Stimulated activated CD8-positive, alpha-beta memory T cell treated with anti-CD3 and anti-CD28 coated beads, Interleukin-7, amount 100 ng/mL, for 1 hour (primary cell): ENCODE measurements around the gene PRKG1.

Source experiments
- DNase-seq, 2 donors: peaks; one replicate each; pipeline ENCODE4 v3.0.0-alpha.2; 2020; ENCODE audit warnings: low read depth in 2 of 2

The PRKG1 gene

GRCh38 chr10:52059089-52059488, 984.8 kb downstream of the PRKG1 start:
- no peak for DNase-seq

DNA sequence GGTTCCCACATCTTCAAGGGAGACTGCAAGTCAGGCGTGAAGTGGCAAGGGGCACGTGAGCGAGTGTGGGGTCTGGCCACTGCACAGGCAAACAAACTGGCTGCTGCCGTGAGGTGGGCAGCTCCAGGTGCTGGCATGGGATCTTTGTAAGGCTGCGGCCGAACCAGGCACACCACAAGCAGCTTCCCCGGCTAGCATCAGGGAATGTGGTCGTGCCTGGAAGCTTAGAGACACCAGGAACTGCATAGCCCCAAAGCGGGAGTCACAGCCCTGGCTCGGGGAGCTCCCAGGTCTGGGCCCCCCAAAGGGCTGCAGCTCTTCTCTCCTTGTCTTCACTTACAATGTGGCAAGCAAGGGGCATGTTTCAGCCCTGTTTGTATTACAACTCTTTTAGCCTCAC, 988.9 kb downstream of the PRKG1 start:
- DNase-seq: no peak

DNA sequence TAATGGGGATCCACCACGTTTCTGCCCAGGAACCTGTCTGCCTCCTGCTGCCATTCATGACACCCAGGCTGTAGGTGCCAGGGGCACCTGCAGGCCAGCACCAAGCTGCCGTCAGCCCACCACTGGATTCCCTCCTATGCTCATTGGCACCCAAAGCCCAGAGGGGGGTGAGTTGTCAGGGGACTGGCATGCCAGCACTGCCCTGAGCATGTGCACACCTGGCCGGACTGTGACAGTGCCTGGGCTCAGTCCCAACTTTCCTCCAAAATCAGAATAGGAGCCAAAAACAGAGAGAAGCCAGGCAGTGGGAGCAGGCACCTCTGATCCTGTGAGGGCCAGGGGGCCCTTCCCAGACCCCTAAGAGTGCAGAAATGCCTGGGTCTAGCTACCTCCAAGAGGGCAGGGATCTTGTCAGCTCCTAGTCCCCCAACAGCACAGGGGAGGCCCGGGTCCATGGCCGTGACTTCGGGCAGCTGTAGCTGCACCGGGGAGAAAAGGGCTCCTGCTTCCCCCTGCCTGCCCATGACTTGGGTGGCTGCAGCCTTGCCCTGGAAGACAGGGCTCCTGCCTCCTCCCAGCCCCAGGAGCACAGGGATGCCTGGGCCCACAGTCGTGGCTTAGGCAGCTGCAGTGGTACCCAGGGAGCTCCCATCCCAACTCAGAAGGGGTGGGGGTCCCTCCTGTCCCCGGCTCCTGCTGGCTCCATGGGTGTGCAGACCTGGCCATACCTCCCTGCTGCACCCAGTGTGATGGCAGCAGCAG, 990.0 kb downstream of the PRKG1 start:
- DNase-seq: no peak

DNA sequence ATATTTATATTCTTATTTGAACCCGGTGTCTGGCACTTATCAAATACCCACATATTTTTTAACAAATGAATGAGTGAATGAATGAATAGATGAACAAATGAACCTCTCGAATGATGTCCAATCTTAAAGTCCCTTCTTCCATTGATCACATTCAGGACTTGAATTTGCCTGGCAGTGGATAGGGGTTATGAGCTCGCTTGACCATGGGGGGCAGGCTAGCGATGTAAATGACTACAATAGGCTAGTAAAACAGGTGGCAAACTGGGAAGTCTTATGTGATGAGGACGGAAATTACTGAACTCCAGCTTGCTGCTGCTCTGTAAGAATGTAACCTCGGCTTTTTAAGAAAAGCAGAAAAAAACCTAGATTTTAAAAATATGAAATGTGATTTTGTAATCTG, 992.1 kb downstream of the PRKG1 start:
- no peak for DNase-seq

- no peak for DNase-seq
Observed at GRCh38 chr10:52068485-52068884, 994.2 kb downstream of the PRKG1 start.

DNA sequence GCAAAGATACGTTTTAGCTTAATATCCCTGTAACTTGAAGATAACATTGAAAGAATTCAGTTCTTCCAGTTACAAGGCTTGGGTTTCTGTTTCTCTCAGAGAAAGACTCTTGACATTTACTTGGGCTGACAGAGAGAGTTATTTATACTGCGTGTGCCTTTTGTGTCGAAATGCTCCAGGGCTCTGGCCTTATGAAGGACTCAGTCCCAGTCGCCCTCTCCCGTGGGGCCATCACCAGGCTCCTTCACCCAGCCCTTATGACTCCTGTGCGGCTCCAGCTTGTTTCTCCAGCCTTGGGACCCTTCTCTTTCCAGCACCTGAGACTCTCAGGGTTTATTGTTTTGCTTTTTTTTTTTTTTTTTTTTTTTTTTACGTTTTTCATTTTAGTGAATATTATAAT, 997.5 kb downstream of the PRKG1 start:
- no peak for DNase-seq

DNA sequence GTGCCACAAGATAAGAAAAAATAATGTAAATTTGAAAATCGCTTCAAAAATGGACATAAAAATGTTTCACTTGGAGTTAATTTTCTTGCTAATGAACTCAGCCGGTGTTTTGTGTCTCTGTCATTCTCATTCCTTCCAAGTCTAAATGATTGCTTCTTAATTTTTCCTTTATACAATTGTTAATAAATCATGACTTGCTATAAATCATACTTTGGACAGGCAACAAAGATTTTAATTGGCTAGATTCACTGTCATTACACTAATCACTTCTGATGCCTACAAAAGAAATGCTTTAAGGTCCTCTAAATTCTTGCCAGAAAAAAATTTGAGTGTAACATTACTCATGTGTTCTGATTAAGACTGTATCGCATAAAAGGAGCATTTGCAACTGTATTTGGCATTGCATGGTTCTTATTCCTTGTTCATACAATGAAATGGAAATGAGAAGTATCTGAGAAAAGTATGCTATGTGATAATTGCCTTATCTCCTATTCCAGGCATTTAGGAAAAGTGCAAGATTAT, 1000.3 kb downstream of the PRKG1 start:
- DNase-seq: no peak

DNA sequence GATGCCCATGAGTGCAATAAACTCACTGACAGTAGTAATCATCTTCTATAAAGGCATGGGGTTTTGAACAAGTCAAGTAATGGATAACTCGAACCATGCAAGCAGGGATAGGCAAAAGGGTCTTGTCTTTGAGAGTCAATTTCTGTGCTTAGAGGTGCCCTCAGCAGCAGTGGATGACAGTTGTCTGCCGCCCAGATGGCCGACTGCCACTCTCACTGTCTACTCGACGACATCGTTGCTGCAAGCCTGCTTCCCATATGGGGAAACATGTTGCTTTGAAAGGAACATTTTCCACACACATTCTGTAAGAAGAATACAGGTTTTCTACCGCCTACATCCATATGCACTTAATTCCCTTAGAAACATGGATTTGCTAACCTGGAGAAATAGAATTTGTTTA, 1003.5 kb downstream of the PRKG1 start:
- DNase-seq: no peak

- no peak for DNase-seq
Observed at GRCh38 chr10:52078397-52078937, 1004.2 kb downstream of the PRKG1 start.

GRCh38 chr10:52082307-52082706, 1008.0 kb downstream of the PRKG1 start:
- no peak for DNase-seq

DNA sequence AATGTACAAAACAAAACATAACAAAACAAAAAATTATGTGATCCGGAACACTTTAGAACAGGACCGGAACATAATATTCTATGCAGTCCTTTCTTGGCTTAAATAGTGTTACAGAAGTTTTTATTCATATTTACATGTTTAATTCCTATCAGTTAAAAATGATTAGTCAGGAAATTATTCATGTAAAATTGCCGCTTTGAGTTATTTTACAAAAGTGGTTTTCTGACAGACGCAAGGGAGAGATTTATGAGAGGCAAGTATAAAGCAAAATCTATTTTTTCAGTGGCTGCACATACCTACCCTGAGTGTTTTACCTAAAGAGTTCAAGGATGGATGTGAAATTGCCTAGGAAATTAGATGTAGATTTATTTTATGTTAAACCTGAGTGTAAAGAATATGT, 1009.1 kb downstream of the PRKG1 start:
- DNase-seq: no peak

GRCh38 chr10:52092390-52092789, 1018.1 kb downstream of the PRKG1 start:
- DNase-seq: no peak

- no peak for DNase-seq
Observed at GRCh38 chr10:52098130-52098529, 1023.8 kb downstream of the PRKG1 start.

GRCh38 chr10:52099026-52099600, 1024.8 kb downstream of the PRKG1 start:
- DNase-seq: no peak

DNA sequence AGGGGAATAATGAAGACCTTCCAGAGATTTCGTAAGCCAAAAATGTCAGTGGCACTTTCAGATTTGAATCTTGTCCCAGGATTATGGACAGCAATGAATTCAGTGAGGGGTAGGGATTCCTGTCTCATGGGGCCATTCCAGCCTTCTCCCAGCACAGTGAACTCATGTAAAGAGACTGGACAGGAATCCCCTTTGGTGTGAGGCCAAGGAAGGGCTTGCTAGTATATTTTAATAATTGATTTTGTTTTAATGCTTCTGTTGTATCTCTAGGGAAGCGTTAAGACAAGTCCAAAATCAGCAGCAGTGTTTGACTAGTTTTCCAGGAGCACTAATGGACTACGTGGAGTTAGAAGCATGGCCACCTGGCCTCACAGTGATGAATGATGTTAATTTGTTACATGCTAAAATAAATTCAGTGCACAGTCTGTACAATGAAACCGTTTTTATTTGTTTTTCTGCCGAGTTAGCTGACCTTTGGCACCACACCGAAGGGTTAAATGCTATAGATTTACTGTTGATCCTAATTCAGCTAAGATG, 1025.8 kb downstream of the PRKG1 start:
- no peak for DNase-seq

DNA sequence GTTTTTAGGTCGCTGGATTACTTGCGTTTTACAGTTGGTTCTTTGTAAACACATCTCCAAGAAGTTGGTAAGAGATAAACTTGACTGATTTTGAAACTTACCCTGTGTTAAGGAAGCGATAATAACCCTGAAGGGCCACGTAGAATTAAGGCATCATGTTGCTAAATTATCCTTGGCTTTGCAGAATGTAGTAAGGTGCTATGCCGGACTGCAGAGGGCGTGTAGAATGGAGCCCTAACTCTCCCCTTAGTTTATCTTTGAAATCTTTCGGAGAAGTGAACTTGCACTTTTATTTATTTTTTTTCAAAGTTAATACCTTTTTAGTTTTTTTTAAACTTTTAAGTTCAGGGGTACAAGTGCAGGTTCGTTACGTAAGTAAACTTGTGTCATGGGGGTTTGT, 1031.0 kb downstream of the PRKG1 start:
- no peak for DNase-seq

- no peak for DNase-seq
Observed at GRCh38 chr10:52106011-52106410, 1031.7 kb downstream of the PRKG1 start.

DNA sequence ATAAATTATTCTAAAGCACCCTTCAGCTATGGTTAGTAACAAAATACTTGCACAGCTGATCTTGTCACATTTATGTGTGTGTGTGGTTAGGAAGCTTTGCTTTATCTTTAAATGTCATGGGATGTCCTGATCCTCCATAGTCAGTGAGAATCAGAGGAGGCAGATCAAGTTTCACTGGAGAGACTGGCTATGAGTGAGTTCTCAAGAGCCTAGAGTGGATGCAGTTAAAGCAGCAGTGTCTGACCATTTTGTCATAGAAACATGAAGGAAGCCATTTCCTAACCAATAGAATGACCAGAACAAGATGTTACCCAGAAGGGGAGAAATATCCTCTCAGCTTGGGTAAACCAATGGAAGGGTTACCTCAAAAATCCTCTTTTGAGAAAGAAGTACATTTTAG, 1032.6 kb downstream of the PRKG1 start:
- DNase-seq: no peak

- DNase-seq: no peak
Observed at GRCh38 chr10:52108236-52108635, 1033.9 kb downstream of the PRKG1 start.

DNA sequence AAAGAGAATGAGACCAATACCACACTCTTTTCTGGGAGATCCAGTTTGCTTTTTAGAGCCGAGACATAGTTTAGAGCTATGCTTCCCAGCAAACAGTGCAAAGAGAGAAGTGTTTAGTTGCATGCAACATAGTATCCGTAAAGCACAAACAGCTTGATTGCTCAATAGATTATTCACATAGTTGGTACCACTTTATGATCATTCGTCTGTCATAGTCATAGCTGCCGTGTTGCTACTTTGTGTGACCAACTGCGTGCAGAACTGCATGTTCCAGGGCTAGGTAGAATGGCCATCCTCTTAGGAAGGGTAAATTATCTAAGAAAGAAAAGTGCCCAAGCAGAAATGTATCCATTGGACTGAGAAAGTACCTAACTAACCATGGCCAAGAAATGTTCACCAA, 1036.3 kb downstream of the PRKG1 start:
- DNase-seq: no peak

DNA sequence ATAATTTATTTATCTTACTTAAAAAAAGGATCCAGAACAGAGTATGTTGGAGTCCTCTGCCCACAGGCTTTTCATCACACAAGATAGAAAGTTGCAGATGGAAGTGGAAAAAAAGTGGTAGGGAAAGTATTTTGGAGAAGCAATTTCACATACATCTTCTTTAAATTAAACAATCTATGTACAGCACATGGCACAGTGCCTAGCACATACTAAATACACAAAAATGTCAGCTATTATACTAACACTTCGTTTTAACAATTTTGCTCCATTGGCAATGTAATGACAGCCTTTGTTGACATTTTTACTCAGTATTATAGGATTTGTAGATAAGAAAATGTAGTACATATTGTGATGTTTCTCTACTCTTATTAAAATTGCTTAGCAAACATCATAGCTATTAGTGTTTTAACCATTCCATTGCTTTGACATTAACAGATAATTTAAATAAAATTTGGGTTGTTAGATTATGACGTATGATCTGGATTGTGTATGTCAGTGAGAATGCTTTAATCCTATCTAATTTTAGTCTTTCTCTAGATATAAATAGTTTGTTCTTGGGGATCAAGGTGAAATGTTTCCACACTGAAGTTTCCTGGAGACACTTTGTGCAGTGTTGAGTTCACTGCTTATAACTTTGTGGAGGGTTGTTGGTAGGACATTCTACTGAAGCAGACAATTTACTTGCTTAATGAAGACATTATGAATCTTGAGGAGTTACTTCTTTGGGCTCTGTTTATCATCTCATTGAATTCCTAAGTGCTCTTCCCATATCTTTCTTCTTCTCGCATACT, 1037.0 kb downstream of the PRKG1 start:
- no peak for DNase-seq

- DNase-seq: no peak
Observed at GRCh38 chr10:52115823-52116222, 1041.5 kb downstream of the PRKG1 start.
